Measurements from ENCODE around the gene KLRC2.

KLRC2 gene

DNA sequence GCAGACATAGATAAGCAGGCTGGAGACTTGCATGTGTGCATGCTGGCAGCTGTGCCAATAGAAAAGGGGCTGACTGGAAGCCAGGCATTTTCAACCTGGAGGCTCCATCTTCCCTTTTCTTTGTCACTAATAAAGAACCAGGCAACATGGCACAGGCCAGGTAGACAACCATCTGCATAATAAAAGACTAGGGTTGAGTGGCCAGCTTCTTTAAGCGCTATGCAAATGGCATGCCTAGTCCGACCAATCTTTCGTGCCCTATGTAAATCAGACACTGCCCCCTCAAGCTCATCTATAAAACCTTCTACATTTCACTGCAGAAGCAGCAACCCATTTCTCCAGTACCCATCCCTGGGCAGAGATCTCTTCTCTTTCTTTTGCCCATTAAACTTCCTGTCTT, 21.9 kb upstream of the KLRC2 start:
- ChIA-PET POLR2A (no interaction called here), CTCF (no interaction called here)
- Histone ChIP-seq H3K27ac (ENCODE audit: extremely low read depth, low read depth, low read length) (no peak overlapping the region), H3K9me3 (ENCODE audit: control insufficient read depth, insufficient read depth, low read depth, low read length) (no peaks in the 10 kb centered on the region), H3K36me3 (ENCODE audit: control insufficient read depth in 2 of 2, insufficient read depth in 1 of 2, low read length in 2 of 2) (no peaks in the 10 kb centered on the region), H3K4me1 (ENCODE audit: control insufficient read depth, insufficient read depth, low read length) (no peaks in the 10 kb centered on the region), H3K4me3 (ENCODE audit: low read depth, low read length) (no peak overlapping the region)
- TF ChIP-seq, protein P1, sequence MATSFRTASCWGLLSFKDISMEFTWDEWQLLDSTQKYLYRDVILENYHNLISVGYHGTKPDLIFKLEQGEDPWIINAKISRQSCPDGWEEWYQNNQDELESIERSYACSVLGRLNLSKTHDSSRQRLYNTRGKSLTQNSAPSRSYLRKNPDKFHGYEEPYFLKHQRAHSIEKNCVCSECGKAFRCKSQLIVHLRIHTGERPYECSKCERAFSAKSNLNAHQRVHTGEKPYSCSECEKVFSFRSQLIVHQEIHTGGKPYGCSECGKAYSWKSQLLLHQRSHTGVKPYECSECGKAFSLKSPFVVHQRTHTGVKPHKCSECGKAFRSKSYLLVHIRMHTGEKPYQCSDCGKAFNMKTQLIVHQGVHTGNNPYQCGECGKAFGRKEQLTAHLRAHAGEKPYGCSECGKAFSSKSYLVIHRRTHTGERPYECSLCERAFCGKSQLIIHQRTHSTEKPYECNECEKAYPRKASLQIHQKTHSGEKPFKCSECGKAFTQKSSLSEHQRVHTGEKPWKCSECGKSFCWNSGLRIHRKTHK (tag by site-specific recombination; IDR thresholded peaks at IDR 0.05), result no peak

DNA sequence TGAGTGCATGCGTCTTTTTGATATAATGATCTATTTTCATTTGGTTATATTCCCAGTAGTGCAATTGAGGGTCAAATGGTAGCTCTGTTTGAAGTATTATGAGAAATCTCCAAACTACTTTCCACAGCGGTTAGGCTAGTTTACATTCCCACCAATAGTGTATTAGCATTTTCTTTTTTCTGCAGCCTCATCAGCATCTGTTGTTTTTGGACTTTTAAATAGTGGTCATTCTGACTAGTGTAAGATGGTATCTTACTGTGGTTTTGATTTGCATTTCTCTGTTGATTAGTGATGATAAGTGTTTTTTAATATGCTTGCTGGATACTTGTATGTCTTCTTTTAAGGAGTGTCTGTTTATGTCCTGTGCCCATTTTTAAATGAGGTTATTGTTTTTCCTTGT, 21.0 kb upstream of the KLRC2 start:
- no peaks in the 10 kb centered on the region for H3K4me1 ChIP-seq (ENCODE audit: control insufficient read depth, insufficient read depth, low read length)
- TF ChIP-seq ZNF433 (tag by site-specific recombination; IDR thresholded peaks at IDR 0.05; ENCODE audit: low read depth) (no peak), HOXD13 (CRISPR knock-in tag; IDR thresholded peaks at IDR 0.05; ENCODE audit: borderline replicate concordance) (no peak), ZNF521 (tag by site-specific recombination; IDR thresholded peaks at IDR 0.05) (no peak), ZNF596 (tag by site-specific recombination; IDR thresholded peaks at IDR 0.05) (no peak), ZNF621 (tag by site-specific recombination; IDR thresholded peaks at IDR 0.05) (no peak), ZNF214 (tag by site-specific recombination; IDR thresholded peaks at IDR 0.05; ENCODE audit: borderline replicate concordance) (no peak), ZNF37A (tag by site-specific recombination; IDR thresholded peaks at IDR 0.05) (no peak), ZNF416 (tag by site-specific recombination; IDR thresholded peaks at IDR 0.05) (no peak), ZNF664 (tag by site-specific recombination; IDR thresholded peaks at IDR 0.05) (no peak), ZXDB (tag by site-specific recombination; IDR thresholded peaks at IDR 0.05) (no peak), KLF1 (tag by site-specific recombination; IDR thresholded peaks at IDR 0.05) (no peak), ZNF585B (tag by site-specific recombination; IDR thresholded peaks at IDR 0.05) (no peak)
- TF ChIP-seq, protein P2, sequence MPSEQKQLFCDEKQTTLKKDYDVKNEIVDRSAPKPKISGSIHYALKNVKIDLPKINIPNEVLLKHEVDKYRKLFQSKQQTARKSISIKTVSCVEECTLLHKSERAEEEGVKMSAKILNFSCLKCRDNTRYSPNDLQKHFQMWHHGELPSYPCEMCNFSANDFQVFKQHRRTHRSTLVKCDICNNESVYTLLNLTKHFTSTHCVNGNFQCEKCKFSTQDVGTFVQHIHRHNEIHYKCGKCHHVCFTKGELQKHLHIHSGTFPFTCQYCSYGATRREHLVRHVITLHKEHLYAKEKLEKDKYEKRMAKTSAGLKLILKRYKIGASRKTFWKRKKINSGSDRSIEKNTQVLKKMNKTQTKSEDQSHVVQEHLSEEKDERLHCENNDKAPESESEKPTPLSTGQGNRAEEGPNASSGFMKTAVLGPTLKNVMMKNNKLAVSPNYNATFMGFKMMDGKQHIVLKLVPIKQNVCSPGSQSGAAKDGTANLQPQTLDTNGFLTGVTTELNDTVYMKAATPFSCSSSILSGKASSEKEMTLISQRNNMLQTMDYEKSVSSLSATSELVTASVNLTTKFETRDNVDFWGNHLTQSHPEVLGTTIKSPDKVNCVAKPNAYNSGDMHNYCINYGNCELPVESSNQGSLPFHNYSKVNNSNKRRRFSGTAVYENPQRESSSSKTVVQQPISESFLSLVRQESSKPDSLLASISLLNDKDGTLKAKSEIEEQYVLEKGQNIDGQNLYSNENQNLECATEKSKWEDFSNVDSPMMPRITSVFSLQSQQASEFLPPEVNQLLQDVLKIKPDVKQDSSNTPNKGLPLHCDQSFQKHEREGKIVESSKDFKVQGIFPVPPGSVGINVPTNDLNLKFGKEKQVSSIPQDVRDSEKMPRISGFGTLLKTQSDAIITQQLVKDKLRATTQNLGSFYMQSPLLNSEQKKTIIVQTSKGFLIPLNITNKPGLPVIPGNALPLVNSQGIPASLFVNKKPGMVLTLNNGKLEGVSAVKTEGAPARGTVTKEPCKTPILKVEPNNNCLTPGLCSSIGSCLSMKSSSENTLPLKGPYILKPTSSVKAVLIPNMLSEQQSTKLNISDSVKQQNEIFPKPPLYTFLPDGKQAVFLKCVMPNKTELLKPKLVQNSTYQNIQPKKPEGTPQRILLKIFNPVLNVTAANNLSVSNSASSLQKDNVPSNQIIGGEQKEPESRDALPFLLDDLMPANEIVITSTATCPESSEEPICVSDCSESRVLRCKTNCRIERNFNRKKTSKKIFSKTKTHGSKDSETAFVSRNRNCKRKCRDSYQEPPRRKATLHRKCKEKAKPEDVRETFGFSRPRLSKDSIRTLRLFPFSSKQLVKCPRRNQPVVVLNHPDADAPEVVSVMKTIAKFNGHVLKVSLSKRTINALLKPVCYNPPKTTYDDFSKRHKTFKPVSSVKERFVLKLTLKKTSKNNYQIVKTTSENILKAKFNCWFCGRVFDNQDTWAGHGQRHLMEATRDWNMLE (tag by site-specific recombination; conservative IDR thresholded peaks at IDR 0.05; ENCODE audit: low read depth), result no peak
- TF ChIP-seq, protein P3, sequence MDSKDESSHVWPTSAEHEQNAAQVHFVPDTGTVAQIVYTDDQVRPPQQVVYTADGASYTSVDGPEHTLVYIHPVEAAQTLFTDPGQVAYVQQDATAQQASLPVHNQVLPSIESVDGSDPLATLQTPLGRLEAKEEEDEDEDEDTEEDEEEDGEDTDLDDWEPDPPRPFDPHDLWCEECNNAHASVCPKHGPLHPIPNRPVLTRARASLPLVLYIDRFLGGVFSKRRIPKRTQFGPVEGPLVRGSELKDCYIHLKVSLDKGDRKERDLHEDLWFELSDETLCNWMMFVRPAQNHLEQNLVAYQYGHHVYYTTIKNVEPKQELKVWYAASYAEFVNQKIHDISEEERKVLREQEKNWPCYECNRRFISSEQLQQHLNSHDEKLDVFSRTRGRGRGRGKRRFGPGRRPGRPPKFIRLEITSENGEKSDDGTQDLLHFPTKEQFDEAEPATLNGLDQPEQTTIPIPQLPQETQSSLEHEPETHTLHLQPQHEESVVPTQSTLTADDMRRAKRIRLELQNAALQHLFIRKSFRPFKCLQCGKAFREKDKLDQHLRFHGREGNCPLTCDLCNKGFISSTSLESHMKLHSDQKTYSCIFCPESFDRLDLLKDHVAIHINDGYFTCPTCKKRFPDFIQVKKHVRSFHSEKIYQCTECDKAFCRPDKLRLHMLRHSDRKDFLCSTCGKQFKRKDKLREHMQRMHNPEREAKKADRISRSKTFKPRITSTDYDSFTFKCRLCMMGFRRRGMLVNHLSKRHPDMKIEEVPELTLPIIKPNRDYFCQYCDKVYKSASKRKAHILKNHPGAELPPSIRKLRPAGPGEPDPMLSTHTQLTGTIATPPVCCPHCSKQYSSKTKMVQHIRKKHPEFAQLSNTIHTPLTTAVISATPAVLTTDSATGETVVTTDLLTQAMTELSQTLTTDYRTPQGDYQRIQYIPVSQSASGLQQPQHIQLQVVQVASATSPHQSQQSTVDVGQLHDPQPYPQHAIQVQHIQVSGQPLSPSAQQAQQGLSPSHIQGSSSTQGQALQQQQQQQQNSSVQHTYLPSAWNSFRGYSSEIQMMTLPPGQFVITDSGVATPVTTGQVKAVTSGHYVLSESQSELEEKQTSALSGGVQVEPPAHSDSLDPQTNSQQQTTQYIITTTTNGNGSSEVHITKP (tag by site-specific recombination; IDR thresholded peaks at IDR 0.05), result no peak
- POLR2A ChIA-PET, result no interaction called here
- no peaks in the 10 kb centered on the region for H3K36me3 ChIP-seq (ENCODE audit: control insufficient read depth in 2 of 2, insufficient read depth in 1 of 2, low read length in 2 of 2)
- no peaks in the 10 kb centered on the region for H3K9me3 ChIP-seq (ENCODE audit: control insufficient read depth, insufficient read depth, low read depth, low read length)
- H3K4me3 ChIP-seq (ENCODE audit: low read depth, low read length), result no peak overlapping the region
- no peak overlapping the region for H3K27ac ChIP-seq (ENCODE audit: extremely low read depth, low read depth, low read length)
- CTCF ChIA-PET, result no interaction called here
